VCaP (cell line): ENCODE measurements around the gene LIPK.

ENCODE experiments used
- H3K27ac ChIP-seq: fragments of 450-650 bp; 2 replicates; pipeline ENCODE4 v1.5.1; 2017
- TF ChIP-seq, protein P1 (sequence below): fragments of 450-650 bp; conservative IDR thresholded peaks from 2 replicates; pipeline ENCODE4 v1.5.1; 2017; ENCODE audit warnings: mild to moderate bottlenecking, moderate library complexity

LIPK gene

GRCh38 chr10:88744002-88744401 lies 38.0 kb downstream of the LIPK start:
- no peak overlapping the region for H3K27ac ChIP-seq
- TF ChIP-seq, protein P1, sequence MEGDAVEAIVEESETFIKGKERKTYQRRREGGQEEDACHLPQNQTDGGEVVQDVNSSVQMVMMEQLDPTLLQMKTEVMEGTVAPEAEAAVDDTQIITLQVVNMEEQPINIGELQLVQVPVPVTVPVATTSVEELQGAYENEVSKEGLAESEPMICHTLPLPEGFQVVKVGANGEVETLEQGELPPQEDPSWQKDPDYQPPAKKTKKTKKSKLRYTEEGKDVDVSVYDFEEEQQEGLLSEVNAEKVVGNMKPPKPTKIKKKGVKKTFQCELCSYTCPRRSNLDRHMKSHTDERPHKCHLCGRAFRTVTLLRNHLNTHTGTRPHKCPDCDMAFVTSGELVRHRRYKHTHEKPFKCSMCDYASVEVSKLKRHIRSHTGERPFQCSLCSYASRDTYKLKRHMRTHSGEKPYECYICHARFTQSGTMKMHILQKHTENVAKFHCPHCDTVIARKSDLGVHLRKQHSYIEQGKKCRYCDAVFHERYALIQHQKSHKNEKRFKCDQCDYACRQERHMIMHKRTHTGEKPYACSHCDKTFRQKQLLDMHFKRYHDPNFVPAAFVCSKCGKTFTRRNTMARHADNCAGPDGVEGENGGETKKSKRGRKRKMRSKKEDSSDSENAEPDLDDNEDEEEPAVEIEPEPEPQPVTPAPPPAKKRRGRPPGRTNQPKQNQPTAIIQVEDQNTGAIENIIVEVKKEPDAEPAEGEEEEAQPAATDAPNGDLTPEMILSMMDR: no peak

- TF ChIP-seq, protein P1: no peak
These were observed 39.6 kb downstream of the LIPK start for GRCh38 chr10:88745633-88746032.

DNA sequence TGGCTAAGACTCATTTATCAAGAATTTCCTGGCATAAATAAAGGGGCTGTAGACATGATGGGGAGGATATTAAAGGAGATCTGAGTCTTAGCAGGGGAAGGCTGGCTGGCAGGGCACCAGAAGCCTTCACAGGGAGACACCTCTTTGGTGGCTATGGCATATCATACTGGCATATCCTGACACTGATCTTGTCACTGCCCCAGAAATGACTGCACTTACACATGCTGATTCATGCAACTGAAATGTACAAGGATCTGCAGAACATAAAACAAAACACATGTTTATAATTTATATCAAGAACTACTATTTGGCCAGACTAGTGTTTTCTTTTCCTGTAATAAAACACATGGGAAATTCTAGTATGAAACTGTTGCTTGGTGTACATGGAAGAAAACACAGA lies 48.2 kb downstream of the LIPK start:
- no peak overlapping the region for H3K27ac ChIP-seq
- TF ChIP-seq, protein P1: no peak

More at GRCh38 chr10:88745633-88746032, 39.6 kb downstream of the LIPK start:
- no peak overlapping the region for H3K27ac ChIP-seq

GRCh38 chr10:88755753-88756152 lies 49.7 kb downstream of the LIPK start:
- TF ChIP-seq, protein P1: no peak
- H3K27ac ChIP-seq: no peak overlapping the region

DNA sequence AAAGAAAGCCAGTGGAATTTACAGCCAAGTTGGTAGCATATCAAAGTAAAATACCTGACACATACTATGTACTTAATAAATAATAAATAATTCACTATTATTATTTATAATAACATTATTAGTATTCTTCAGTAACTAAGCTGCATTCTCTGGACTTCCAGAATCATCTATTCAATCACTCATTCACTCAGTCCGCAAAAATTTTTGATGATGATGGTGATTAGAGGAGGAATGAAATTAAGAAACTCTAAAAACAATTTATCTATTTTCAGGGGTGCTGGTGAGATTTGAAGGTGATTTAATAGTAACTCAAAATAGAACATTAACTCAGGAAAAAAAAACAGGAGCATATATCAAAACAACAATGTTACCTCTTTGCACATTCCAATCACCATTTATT lies 50.6 kb downstream of the LIPK start:
- H3K27ac ChIP-seq: no peak overlapping the region
- TF ChIP-seq, protein P1: no peak

- TF ChIP-seq, protein P1: no peak
- no peak within 1 kb of the TSS for H3K27ac ChIP-seq
These were observed 53.5 kb downstream of the LIPK start, which contains the start of gene LIPN for GRCh38 chr10:88759366-88760101. Gene LIPN, plus strand, starts transcription at chr10:88760020. Its CDS starts 1,386 bp downstream, at chr10:88761406.

DNA sequence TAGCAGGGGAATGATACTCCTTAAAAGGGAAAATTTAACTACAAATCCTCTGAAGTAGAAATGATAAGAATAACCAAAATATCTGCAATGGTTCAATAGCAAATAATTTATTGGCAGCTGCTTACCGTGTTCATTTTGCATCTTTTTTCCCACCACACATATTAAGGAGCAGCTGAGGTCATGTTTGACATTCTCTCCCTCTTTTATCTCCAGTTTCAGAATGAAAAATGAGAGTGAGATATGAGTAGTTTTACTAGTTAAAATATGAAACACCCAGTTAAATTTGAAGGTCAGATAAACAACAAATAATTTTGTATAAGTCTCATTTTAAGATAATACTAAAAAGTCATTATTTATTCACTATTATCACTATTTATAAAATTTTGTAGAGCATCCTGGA lies 56.9 kb downstream of the LIPK start:
- H3K27ac ChIP-seq: no peak overlapping the region
- TF ChIP-seq, protein P1: no peak
